Activated CD8-positive, alpha-beta memory T cell treated with anti-CD3 and anti-CD28 coated beads, Interleukin-2, amount 50 U/mL, for 24 hours (primary cell): ENCODE results near the gene GRB14.

Experiments
- DNase-seq: peaks from one replicate; pipeline ENCODE4 v3.0.0-alpha.2; 2020; ENCODE audit errors: extremely low read depth

The GRB14 gene

DNA sequence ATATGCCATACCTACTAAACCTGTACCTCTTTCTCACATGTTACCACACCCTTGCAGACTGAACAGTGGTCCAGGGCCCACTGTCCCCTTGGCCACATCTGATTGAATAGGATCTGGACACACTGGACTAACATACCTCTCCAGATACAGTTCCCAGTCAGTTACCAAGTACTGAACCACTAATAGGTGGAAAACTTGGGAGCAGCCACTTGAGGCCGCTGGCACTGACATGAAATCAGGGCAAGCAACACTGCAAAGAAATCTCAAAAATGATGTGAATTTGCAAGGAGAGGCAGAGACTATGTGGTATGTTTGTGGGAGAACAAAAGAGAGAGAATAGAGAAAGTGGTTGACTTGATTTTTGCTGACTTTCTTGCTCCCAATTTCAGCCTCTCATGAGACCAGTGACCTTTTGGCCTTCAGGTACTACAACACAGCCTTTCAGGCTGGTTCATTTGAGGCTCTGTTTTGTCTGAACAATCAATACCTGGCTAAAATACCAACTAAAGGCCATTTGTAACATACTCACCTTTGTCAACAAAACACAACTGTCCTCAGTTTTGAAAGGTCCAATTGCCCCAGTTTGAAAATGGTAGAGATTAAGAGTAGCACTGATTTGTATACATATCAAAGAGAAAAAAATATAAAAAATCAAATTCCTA, 7.8 kb downstream of the GRB14 start:
- no peak for DNase-seq

DNA sequence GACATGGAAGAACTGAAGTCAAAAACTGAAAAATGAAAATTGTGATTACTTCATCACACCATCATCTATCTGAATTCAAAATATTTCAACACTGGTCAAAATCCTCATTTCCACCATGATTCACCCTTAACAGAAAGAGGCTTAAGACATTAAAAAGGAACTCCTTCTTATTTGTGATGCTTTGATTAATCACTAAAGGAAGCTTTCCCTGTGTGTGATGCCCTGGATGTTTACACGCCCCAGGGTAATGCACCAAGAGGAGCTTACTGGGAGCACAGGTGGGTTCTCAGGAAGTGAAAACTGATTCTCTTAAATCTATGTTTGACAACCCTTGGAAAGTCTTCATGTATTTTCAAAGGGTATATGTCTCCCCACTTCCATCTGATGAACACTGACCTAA, 11.5 kb downstream of the GRB14 start:
- DNase-seq, result no peak

DNA sequence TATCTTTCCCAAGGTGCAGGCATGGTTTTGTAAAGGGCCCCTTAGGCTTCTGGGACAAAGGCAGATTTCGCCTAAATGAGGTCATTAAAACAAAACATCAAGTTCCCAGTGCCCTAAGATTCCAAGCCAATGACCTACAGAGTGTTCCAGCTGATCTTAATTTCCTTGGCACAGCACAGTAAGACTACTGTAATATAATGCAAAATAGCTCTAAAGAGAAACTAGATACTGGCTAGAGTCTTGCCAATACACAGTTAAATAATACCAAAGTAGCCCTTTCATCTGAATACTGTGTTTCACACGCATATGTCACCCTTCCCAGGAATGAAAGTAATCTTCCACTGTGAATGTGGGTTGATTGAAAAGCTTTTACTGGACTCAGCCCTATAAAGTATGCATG, 14.7 kb downstream of the GRB14 start:
- DNase-seq, result no peak

GRCh38 chr2:164605295-164605694, 16.0 kb downstream of the GRB14 start:
- no peak for DNase-seq

- no peak for DNase-seq
These were observed 20.5 kb downstream of the GRB14 start for GRCh38 chr2:164600763-164601162.

GRCh38 chr2:164599954-164600589, 21.2 kb downstream of the GRB14 start:
- no peak for DNase-seq

DNA sequence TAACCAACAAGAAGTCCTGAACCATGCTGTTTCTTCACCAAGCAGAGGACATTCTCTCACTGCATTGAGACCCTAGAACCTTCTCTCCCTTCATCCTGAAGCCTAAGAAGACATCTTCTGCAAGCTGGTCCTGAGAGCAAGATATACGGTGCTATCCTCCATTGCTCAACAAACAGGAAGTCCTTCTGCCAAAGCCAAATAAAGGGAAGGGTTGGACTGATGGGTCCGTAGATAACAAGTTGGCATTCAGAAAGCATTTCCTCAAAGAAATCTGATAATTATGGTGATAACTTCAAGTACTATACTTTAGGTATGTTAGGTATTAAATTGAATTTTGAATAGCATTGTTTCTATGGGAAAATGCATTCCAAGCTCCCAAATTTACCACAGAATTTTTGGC, 23.3 kb downstream of the GRB14 start:
- DNase-seq, result no peak

DNA sequence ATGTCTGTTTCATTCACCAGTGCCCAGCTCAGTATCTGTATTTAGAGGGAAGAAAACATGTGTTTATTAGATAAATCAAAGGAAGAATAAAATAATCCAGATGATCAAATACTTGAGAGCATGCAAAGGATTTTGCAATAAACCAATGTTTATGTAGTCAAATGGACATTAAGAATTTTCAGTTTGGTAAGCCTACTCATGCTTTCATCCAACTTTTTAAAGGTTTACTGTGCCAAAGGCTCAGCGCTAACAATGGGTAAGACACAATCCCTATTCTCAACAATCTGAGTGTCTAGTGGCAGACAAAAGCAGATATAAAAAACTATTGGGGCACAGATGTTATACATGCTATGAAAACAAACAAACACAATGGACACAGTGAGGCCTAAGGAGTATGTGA, 26.3 kb downstream of the GRB14 start:
- DNase-seq, result no peak

DNA sequence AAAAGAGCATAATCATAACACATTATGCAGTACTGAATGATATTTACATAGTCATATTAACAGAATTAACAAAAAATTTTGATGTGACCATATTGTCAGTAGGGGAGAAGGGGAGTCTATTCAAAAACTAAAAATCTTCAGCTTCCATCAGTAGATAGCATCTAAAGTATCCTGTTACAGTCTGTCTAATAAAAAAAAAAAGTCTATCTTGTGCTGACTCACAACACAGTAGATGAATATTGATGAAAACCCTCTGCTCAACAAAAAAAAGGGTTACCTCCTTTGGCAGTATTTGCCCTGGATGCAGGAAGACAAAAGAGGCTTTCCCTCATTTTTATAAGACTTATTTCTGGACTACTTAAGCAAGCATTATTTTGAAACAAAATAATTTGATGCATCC, 27.3 kb downstream of the GRB14 start:
- no peak for DNase-seq

DNA sequence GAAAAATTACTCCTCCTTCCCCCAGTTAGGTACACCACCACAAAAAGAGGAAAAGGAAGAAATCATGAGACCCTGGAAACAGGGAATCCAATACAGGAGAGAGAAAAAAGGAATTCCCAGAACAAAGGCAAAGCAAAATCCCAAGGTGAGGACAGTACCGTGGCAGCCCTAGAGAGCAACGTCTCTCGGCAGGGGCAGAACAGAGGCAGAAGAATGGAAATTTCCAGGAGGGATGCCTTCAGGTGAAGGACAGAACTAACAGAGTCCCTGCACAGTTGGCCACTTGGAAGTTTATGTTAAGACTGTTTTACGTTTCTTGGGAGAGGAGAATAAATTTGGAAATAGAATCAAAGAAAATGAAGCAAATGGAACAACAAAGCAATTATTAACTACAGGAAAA, 27.7 kb downstream of the GRB14 start:
- no peak for DNase-seq

GRCh38 chr2:164589522-164589921, 31.8 kb downstream of the GRB14 start:
- DNase-seq, result no peak

- no peak for DNase-seq
These were observed 40.2 kb downstream of the GRB14 start for GRCh38 chr2:164581050-164581449.

DNA sequence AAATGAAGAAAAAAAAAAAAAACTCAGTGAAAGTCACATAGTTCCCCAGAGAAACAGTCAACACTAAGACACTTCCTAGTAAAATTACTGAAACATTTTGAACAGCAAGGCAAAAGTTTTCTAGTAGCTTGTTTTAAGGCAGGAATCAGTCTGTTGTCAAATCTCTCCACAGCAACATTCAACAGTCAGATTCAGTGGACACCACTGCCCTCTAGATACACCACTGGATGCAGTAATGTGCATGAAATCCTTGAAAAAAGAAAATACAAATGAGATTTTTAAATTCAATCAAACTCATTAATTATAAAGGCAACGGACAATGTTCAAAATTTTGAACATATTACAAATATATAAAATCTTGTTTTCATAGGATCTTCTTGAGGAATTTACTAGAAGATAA, 46.4 kb downstream of the GRB14 start:
- DNase-seq, result no peak

- no peak for DNase-seq
These were observed 50.8 kb downstream of the GRB14 start for GRCh38 chr2:164570475-164570874.

DNA sequence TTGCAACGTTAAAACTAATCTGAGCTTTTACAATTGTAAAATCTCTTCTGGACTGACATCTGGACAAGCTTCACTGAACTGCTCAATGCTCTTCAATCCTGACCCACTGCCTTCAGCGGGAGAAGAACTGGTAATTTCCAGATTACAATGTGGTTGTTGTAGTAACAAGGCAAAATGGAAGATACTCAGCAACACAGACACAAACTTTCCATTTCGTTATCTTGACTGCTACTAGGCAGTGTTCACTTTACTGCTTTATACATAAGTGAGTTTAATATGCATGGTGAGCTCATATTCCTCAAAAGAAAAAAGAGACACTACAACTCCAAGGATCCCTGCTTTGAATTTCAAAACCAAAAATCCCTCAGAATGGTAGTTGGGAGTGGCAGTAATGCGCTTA, 51.9 kb downstream of the GRB14 start:
- no peak for DNase-seq

- DNase-seq, result no peak
These were observed 53.0 kb downstream of the GRB14 start for GRCh38 chr2:164568317-164568716.

DNA sequence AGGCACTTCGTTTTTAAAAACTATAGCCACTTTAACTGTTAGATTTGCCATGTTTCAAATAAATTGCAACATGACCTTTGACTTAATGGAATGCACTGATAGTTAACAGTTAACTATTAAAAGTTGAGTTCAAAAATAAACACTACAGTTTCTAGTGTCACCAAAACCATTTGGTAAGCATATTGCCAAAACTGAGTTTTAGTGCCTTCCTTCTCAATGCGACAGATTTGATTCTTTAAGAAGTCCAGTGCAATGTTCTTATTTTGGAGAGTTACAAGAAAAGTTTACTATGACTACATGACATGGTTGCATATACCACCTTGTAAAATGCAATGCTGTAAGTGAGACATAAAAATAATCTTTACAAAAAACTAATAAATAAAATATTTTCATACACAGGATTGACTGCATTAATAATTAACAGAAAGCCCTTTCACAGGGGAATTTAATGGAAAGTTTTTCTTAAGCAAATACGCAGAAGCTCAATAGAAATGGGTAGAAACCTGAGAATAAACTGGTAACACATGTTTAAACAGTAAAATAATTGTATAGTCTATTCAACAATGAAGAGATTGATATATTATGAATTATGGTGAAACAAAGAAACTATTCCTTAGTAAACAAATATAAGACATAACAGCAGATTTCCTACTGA, 53.8 kb downstream of the GRB14 start:
- DNase-seq, result no peak

DNA sequence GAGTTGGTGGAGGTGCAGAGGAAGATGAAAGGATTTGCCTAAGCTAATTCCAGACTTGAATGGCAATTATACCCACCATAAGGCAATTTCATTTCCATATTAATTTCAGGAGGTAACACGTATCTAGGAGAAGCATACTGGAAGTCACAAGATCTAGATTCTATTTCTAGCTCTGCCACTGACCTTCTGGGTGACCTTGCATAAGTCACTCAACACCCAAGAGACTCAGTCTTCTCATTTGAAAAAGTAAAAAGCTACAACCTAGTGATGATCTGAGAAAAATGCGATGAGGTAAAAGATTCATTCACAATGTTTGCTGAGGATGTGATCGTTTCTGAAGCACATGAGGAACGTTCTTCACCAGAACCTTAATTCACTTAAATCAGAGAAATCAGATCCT, 55.9 kb downstream of the GRB14 start:
- DNase-seq, result no peak

GRCh38 chr2:164562666-164563065, 58.6 kb downstream of the GRB14 start:
- no peak for DNase-seq

GRCh38 chr2:164561991-164562390, 59.3 kb downstream of the GRB14 start:
- no peak for DNase-seq

DNA sequence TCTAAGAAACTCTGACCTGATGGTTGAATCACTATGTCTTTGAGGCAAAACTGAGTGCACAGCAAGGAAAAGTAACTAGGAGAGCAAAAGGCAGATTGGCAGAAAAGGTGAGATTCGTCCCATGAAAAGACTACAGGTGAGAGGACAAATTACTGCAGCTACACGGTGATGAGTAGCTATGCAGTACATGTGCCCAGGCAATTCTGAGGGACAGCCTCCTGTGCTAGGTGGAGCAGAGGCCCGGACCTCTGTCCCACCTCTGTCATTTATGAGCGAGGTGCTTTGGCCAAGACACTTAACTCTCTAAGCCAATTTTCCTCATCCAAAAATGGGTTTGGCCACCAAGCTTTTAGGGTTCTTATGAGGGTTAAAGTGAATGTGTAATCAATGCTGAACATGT, 59.9 kb downstream of the GRB14 start:
- no peak for DNase-seq

- no peak for DNase-seq
These were observed 60.4 kb downstream of the GRB14 start for GRCh38 chr2:164560902-164561301.

DNA sequence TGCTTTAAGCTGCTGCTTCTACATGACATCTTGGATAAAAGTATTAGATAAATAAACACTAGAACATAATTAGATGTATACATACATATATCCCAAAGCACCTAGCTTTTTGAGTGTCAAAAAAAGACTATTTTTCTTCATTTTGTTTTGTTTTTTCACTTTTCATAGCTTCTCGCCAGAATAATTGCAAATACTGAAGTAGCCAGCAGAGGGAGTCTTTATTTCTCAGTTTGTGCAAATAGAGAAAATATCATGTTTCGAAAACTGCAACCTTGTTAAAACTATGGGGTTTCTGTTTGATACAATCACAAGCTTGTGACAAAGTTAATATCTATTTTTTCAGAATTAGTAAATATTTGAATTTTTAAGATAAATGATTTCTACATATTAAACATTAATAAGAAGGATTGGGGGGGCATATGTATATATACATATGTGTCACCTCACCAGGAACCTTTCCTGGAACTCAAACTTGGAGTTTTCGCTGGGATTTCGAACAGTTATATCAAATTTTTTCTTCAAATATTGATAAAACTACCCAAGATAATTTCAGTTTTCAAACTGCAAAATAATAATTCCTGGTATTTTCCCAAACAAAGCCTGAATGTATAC, 61.0 kb downstream of the GRB14 start:
- DNase-seq, result no peak
